Measurements from ENCODE around the gene SHROOM2. TPM values are rescaled to one million over a fixed set of nuclear protein-coding genes. Genes with fewer than 3 reads are reported as not detected.

SHROOM2 gene
- total RNA-seq, 1 donor from 2014 or later: 8.2 TPM

DNA sequence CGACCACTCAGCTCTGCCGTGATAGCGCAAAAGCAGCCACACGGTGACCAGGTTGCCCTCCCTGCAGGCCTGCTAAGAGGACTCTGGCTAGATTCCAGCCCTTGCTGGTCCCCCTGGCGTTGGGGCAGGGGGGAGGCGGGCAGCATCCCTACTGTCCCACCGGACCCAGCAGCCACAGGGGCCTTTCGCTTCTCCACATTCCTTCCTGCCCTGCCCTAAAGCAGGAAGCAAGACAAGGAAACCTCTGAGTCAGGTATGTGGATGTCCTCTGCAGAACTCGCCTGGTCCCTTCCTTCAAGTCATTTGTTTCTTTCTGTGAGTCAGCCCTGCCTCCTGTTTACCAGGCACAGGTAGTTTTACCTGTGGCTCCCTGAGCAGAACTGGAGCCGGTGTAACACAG lies 120.7 kb downstream of the SHROOM2 start:
- Mint-ChIP-seq H3K36me3 (ENCODE audit: unreplicated experiment) (no peaks in the 10 kb centered on the region), H3K9me3 (ENCODE audit: unreplicated experiment) (peaks cover 12% of the 10 kb centered on the region), H3K4me3 (ENCODE audit: unreplicated experiment) (no peak overlapping the region), H3K4me1 (ENCODE audit: unreplicated experiment) (peaks cover 52% of the 10 kb centered on the region), H3K27me3 (ENCODE audit: unreplicated experiment) (no peaks in the 10 kb centered on the region), H3K27ac (ENCODE audit: unreplicated experiment) (no peak overlapping the region)
- TF ChIP-seq, protein P1, sequence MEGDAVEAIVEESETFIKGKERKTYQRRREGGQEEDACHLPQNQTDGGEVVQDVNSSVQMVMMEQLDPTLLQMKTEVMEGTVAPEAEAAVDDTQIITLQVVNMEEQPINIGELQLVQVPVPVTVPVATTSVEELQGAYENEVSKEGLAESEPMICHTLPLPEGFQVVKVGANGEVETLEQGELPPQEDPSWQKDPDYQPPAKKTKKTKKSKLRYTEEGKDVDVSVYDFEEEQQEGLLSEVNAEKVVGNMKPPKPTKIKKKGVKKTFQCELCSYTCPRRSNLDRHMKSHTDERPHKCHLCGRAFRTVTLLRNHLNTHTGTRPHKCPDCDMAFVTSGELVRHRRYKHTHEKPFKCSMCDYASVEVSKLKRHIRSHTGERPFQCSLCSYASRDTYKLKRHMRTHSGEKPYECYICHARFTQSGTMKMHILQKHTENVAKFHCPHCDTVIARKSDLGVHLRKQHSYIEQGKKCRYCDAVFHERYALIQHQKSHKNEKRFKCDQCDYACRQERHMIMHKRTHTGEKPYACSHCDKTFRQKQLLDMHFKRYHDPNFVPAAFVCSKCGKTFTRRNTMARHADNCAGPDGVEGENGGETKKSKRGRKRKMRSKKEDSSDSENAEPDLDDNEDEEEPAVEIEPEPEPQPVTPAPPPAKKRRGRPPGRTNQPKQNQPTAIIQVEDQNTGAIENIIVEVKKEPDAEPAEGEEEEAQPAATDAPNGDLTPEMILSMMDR (IDR thresholded peaks at IDR 0.05): no peak
- no peak for DNase-seq (ENCODE audit: extremely low spot score, unreplicated experiment)

DNA sequence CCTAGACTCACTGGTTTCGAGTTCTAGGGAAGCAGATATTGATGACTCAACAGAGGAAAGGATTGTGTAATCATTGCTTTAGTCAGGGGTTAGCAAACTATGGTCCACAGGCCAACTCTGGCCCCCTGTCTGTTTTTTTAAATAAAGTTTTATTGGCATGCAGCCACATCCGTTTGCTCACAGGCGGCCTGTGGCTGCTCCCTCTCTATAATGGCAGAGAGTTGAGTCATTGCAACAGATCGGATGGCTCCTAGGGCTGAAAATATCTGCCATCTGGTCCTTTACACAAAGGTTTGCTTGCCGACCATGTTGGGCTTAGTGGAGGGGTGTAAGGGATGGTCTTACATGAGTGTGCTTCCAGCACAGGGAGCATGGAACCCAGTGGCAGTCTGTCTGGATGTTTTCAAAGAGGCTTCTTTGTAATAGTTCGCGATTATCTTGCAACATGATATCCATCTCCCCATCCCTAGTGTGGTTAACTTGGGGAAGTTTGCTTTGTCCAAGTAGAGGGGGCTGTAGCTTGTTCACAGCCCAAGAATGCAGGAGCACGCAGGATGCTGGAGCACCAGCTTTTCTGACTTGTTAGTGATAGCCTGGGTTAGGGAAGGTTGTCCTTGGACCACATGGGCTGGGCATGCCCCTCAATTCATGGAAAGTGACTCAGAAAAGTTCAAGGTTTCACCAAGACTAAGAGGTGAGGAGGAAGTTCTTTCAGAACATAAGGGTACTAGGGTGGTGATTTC lies 121.6 kb downstream of the SHROOM2 start:
- Mint-ChIP-seq H3K9me3 (ENCODE audit: unreplicated experiment) (peaks cover 9% of the 10 kb centered on the region), H3K27me3 (ENCODE audit: unreplicated experiment) (no peaks in the 10 kb centered on the region), H3K4me3 (ENCODE audit: unreplicated experiment) (no peak overlapping the region), H3K4me1 (ENCODE audit: unreplicated experiment) (peaks cover 50% of the 10 kb centered on the region), H3K36me3 (ENCODE audit: unreplicated experiment) (no peaks in the 10 kb centered on the region), H3K27ac (ENCODE audit: unreplicated experiment) (peak overlapping the region; percentile 15)
- DNase-seq (ENCODE audit: extremely low spot score, unreplicated experiment): no peak
- TF ChIP-seq, protein P1 (IDR thresholded peaks at IDR 0.05): no peak

DNA sequence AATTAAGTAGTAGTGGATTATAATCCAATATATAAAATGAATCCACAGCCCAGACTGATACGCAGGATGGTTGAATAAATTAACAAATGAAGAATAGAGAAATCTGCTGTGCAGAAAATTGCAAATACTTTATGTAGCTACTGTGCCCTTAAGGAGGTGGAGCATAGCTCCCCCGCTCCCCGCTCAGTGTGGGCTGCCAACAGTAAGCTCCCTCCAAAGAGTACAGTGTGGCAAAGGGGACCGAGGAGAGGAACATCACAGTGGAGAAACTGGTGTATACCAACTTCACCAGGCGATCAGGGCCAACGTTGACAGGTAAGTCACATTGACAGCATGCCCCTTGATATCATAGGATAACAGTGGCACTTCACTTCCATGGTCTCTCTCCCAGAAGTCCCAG lies 123.0 kb downstream of the SHROOM2 start:
- H3K27ac Mint-ChIP-seq (ENCODE audit: unreplicated experiment): no peak overlapping the region
- no peak for DNase-seq (ENCODE audit: extremely low spot score, unreplicated experiment)
- H3K27me3 Mint-ChIP-seq (ENCODE audit: unreplicated experiment): no peaks in the 10 kb centered on the region
- peaks cover 7% of the 10 kb centered on the region for H3K9me3 Mint-ChIP-seq (ENCODE audit: unreplicated experiment)
- no peaks in the 10 kb centered on the region for H3K36me3 Mint-ChIP-seq (ENCODE audit: unreplicated experiment)
- H3K4me3 Mint-ChIP-seq (ENCODE audit: unreplicated experiment): no peak overlapping the region
- H3K4me1 Mint-ChIP-seq (ENCODE audit: unreplicated experiment): peaks cover 39% of the 10 kb centered on the region
- TF ChIP-seq, protein P1 (IDR thresholded peaks at IDR 0.05): no peak

DNA sequence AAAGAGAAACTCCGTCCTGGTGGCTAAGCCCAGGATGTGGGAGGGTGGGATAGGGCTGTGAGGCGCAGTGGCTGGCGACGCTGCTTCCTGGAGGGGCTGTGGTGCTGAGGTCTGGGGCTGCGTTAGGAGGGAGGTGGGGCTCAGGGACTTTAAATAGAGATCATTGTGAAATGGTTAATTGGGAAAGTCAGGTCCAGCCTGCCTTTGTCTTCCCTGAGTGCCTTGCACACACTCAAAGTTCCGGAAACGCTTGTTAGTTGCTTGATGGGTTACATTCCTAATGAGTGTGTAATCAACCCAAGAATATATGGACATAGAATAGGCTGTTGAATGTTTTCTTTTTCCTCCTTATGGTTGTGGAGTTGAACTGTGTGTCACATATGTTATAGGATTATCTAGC lies 125.3 kb downstream of the SHROOM2 start:
- no peak for DNase-seq (ENCODE audit: extremely low spot score, unreplicated experiment)
- Mint-ChIP-seq H3K9me3 (ENCODE audit: unreplicated experiment) (peaks cover 7% of the 10 kb centered on the region), H3K27me3 (ENCODE audit: unreplicated experiment) (no peaks in the 10 kb centered on the region), H3K4me3 (ENCODE audit: unreplicated experiment) (no peak overlapping the region), H3K4me1 (ENCODE audit: unreplicated experiment) (peaks cover 20% of the 10 kb centered on the region), H3K27ac (ENCODE audit: unreplicated experiment) (peak overlapping the region; percentile 62), H3K36me3 (ENCODE audit: unreplicated experiment) (no peaks in the 10 kb centered on the region)
- TF ChIP-seq, protein P1 (IDR thresholded peaks at IDR 0.05): no peak

DNA sequence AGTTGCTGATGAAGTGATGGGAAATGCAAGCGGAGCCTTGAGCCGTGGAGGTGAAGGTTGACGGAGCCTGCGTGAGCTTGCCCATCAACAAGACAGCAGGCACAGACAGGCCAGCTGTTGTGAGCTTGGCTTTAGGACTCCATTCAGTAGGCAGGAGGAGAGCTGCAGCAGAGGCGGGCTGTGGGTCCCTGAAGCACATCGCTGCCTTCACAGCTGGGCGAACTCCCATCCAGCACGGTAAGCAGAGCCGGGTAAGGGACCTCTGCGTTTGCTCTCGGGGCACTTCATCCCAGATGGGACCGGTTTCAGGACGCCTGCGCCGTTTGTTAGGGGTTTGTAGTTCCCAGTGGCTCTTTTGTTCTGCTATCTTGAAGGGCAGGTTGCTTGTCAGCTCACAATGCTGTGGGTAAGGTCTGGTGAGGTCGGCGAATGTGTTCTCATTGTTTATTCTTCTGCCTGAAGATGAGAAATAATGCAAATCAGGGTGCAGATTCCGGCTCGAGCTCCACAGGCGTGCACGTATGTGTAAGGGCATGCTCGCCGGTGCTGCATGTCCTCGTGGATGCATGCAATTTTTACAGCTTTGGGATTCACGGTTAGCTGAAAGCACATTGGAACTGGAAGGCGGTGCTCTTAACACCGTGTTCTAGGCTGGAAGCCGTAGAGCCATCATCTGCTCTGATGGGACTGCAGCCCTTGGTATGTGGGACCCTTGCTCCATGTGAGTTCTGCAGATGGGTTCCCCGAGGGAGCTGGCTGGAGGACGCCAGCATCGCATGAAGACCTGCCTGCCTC lies 126.3 kb downstream of the SHROOM2 start:
- no peaks in the 10 kb centered on the region for H3K36me3 Mint-ChIP-seq (ENCODE audit: unreplicated experiment)
- DNase-seq (ENCODE audit: extremely low spot score, unreplicated experiment): no peak
- H3K9me3 Mint-ChIP-seq (ENCODE audit: unreplicated experiment): peaks cover 6% of the 10 kb centered on the region
- no peak overlapping the region for H3K27ac Mint-ChIP-seq (ENCODE audit: unreplicated experiment)
- no peaks in the 10 kb centered on the region for H3K27me3 Mint-ChIP-seq (ENCODE audit: unreplicated experiment)
- no peak overlapping the region for H3K4me3 Mint-ChIP-seq (ENCODE audit: unreplicated experiment)
- TF ChIP-seq, protein P1 (IDR thresholded peaks at IDR 0.05): no peak
- H3K4me1 Mint-ChIP-seq (ENCODE audit: unreplicated experiment): peaks cover 20% of the 10 kb centered on the region

Data from osteocyte (in vitro differentiated cells).